C1 segment of cervical spinal cord (tissue), 14 donors: ENCODE results near the gene NPAS3.

ENCODE experiments used
- DNase-seq, 14 donors: peaks; one replicate each; lab custom pipeline; 2025; lab: John Stamatoyannopoulos, UW

NPAS3 gene

GRCh38 chr14:33780035-33780434, 841.4 kb downstream of the NPAS3 start:
- DNase-seq, result no peak

- DNase-seq, result no peak
Observed at GRCh38 chr14:33781236-33781635, 842.6 kb downstream of the NPAS3 start.

GRCh38 chr14:33782923-33783322, 844.2 kb downstream of the NPAS3 start:
- no peak for DNase-seq

GRCh38 chr14:33786091-33786825, 847.6 kb downstream of the NPAS3 start:
- DNase-seq, result no peak

- DNase-seq, result no peak
Observed at GRCh38 chr14:33788161-33788560, 849.5 kb downstream of the NPAS3 start.

GRCh38 chr14:33790996-33791395, 852.3 kb downstream of the NPAS3 start:
- no peak for DNase-seq

GRCh38 chr14:33792009-33792719, 853.5 kb downstream of the NPAS3 start:
- no peak for DNase-seq

GRCh38 chr14:33792720-33793368, 854.2 kb downstream of the NPAS3 start:
- peak in 13 of 14 donors; percentile 5 to 81 (median 66) for DNase-seq

GRCh38 chr14:33793398-33794110, 854.9 kb downstream of the NPAS3 start:
- DNase-seq, result peak in 2 of 14 donors; percentile 25 to 71

- DNase-seq, result peak in 3 of 14 donors; percentile 14 to 48 (median 25)
Observed at GRCh38 chr14:33794791-33795305, 856.2 kb downstream of the NPAS3 start.

GRCh38 chr14:33796356-33796755, 857.7 kb downstream of the NPAS3 start:
- DNase-seq, result no peak

- DNase-seq, result no peak
Observed at GRCh38 chr14:33799705-33800570, 861.3 kb downstream of the NPAS3 start.

GRCh38 chr14:33800735-33801163, 862.1 kb downstream of the NPAS3 start:
- no peak for DNase-seq

- no peak for DNase-seq
Observed at GRCh38 chr14:33802737-33803136, 864.1 kb downstream of the NPAS3 start.

- peak in 5 of 14 donors; percentile 5 to 42 (median 26) for DNase-seq
Observed at GRCh38 chr14:33805593-33805992, 866.9 kb downstream of the NPAS3 start.

- no peak for DNase-seq
Observed at GRCh38 chr14:33806905-33807304, 868.2 kb downstream of the NPAS3 start.

GRCh38 chr14:33808187-33808586, 869.5 kb downstream of the NPAS3 start:
- DNase-seq, result no peak

- DNase-seq, result no peak
Observed at GRCh38 chr14:33809396-33809981, 870.8 kb downstream of the NPAS3 start.

GRCh38 chr14:33810308-33810707, 871.6 kb downstream of the NPAS3 start:
- DNase-seq, result no peak

GRCh38 chr14:33811721-33812120, 873.0 kb downstream of the NPAS3 start:
- DNase-seq, result no peak
